ENCODE data around the gene GPD2.

GPD2 gene

GRCh38 chr2:156437272-156437930 is 1.2 kb downstream of the GPD2 start:
- DNase-seq = no peak

- no peak for DNase-seq
Observed at GRCh38 chr2:156437931-156438410, 1.8 kb downstream of the GPD2 start.

GRCh38 chr2:156443089-156443488 is 6.9 kb downstream of the GPD2 start:
- no peak for DNase-seq

- DNase-seq = no peak
Observed at GRCh38 chr2:156445296-156446220, 9.4 kb downstream of the GPD2 start.

- no peak for DNase-seq
Observed at GRCh38 chr2:156447761-156448160, 11.6 kb downstream of the GPD2 start.

DNA sequence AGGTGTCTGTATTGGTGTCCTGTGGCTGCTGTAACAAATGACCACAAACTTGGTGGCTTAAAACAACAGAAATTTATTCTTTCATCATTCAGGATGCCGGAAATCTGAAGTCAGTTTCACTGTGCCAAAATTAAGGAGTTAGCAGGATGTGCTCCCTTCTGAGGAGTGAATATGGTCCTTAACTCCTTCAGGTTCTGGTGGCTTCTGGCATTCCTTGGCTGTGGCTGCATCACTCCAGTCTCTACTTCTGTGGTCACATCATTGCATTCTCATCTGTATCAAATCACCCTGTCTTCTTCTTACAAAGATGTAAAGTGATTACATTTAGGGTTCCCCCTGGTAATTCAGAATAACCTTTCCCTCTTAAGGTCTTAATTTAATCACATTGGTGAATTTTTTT is 12.6 kb downstream of the GPD2 start:
- DNase-seq = no peak

- no peak for DNase-seq
Observed at GRCh38 chr2:156452971-156453370, 16.8 kb downstream of the GPD2 start.

DNA sequence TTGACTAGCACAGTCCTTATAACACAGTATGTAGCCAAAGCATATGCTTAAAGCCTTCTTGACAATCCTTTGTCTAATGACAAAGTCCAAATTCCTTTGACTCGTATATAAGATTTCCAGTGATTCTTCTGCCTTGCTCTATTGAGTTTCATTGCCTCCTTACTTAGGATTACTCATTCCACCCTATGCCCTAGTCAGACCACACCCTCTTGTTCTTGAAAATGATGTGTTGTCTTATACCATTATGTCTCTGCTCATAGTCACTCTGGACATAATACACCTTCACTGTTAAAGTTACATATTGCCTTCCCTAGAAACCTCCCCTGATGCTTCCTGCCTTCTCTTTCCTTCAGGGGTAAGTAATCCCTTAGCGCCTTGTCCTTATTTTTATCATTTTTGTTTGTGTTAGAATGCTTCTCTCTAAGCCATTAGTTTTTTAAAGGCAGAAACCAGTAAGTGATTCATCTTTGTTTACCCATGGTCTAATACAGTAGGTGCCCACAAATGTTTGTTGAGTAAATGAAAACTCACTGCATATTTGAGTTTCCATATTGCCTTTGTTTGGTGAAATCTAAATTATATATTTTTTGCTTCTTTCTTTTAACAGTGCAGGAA is 19.3 kb downstream of the GPD2 start:
- DNase-seq = no peak

DNA sequence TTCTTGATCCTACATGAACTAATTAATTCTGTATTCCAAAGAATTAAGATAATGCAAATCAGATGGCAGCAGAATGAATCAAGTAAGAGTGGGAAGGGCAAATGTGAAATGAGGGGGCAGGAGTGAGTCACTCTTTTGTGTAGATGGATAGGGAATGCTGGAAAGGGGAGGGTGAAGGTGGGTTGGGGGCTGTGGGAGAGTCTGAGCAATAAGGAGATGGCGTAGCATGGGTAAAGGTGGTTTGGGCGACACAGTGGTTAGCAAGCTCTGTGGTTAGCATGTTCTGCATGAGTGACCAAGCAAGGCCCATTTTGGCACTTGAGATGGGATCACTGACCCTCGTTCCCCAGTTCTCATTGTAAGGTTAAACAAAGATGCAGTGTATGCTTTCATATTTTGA is 20.4 kb downstream of the GPD2 start:
- no peak for DNase-seq

- DNase-seq = no peak
Observed at GRCh38 chr2:156457523-156458517, 21.6 kb downstream of the GPD2 start.

DNA sequence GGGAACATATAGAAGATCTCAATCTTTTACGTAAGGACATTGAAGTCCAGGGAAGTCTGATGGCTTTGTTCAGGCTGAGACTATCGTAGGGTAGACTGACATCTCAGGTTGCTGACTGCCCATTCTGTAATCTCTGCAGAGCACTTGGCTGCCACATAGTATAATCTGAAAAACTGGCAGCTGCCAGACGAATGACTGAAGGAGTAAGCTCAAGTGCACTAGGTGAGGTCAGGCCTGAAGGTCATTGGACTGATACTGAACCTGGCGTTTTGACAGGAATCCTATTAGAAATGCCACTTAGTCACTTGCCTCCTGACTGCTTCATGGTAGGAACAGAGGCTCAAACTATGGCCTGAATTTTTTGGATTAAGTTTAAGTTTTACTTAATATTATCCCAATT is 23.5 kb downstream of the GPD2 start:
- DNase-seq = no peak

DNA sequence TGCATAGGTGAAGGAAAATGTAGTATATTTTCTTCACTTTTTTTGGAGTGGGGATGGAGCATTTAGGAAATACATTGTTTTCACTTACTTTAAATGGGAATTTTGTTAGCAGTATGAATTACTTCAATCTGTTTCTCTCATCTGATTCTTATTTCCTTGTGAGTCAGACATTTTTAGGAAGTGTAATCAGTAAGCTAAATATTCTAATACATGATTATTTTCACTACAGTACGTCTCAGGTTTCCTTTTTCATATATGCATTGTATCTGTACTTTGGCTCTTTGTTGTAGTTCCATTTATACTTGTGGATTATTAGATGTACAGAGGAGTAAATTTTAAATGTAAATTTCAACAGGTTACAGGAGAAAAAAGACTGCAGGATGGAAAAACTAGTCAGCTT is 27.9 kb downstream of the GPD2 start:
- DNase-seq = no peak

DNA sequence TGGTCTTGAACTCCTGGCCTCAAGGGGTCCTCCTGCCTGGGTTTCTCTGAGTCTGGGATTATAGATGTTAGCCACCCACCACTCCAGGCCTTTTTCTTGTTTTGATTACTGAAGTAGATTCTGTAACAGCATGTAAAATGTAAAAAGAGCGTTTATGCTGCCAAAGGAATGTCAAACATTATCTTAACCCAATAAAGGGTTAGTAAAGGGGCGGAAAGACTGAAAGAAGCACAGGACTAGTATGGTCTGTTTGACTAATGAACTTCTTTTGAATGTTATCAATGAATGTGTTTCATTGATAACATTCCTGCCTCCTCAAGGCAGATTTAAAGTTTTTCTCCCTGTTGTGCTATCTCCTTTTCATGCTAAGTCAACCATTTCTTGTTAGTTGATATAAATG is 29.4 kb downstream of the GPD2 start:
- DNase-seq = no peak

- no peak for DNase-seq
Observed at GRCh38 chr2:156466739-156467405, 30.7 kb downstream of the GPD2 start.

- DNase-seq = no peak
Observed at GRCh38 chr2:156470975-156471583, 34.9 kb downstream of the GPD2 start.

- DNase-seq = no peak
Observed at GRCh38 chr2:156471762-156472161, 35.6 kb downstream of the GPD2 start.

DNA sequence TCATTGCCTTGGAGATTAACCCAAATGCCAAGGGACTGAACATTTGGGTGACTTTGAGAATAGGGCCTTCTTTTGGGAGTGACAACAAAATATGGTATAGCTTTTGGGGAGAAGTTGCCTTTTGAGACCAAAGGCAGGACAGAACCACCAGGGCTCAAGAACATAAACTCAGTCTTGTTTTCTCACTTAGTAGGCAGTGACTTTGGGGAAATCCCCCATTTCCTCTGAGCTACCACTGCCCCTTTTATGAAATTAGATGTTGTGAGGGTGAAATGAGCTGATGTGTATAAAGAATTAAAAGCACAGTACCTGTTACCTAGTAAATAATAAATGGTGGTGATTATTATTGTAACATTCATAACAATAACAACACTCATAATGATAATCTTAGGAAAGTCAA is 36.5 kb downstream of the GPD2 start:
- no peak for DNase-seq

DNA sequence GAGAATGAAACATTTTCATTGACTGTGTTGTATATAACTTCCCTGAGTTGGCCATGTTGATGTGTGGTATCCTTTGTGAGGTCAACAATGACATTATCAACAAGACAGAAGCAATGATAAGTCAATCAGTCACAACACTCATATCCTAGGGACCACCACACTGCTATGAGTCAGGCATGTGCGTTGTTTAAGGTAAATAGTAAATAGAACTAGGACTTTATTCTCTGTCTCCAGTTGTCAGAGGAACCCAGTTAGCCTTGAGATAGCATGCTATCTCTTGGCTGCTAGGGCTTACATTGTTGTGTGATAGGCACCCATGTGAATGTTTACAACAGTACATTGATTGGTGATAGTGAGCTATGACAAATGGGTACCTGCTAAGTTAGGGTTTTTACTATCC is 37.3 kb downstream of the GPD2 start:
- DNase-seq = no peak

DNA sequence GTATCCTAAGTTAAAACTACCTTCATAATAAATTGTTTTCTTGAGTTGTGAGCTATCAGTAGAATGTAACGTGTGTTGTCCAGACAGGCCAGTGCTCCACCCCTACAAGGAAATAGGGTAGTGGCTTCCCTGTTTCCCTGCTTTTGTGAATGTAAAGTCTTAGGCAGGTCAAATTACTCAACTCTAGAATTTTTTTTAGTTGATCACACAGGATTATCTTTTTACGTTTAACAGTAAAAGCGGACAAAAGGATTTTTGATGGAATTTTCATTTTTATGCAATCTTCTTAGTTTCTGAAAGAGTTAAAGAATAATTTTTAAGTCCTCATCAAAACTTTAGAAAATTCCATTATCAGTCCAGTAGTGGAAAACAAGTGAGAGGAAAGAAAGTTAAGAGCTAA is 38.2 kb downstream of the GPD2 start:
- no peak for DNase-seq

DNA sequence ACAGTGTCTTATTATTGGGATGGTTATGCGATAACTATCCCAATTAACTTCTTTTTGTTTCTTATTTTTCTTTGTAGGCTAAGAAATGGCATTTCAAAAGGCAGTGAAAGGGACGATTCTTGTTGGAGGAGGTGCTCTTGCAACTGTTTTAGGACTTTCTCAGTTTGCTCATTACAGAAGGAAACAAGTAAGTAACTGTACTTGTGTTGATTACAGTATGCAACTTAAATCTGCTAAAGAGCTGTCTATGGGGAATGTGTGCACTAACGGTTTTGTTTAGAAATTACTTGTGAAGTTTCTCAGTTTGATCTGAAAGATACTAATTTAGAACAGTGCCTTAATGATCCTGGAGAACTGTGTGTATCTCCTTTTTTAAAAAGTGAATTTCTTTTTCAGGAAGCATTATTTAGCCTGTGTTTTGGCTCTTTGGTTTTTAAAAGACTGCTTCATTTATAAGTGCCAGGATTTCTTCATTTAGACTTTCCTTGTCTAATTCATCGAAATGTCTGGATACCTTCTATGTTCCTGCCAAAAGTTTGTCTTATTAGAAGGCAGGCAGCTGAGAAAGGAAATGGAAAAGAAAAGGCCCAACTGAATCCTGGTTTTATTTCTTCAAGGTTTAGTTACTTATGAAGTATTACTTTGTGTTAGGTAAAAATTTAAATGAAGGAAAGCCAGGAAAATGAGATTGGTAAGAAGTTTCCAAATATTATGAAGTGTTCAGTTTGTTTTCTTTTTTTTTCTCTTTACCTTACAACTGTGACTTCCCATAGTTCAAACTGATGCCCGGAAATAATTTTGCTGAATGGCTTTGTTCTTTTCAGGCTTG is 40.1 kb downstream of the GPD2 start:
- no peak for DNase-seq

DNA sequence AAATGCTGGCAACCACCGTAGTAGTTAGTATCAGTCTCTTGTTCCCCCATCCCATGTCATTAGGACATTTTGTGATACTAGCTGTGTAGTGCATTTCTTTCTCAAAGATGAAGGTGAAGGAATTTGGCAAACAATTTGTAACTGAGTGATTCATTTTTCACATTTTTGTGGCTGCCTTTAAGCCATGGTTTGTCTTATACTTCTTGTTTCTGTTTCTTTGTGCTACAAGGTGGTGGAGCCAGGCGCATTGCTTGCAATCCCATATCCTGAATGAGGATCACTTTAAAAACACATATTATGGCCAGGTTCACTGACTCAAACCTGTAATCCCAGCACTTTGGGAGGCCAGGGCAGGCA is 40.6 kb downstream of the GPD2 start:
- DNase-seq = no peak
